CD4-positive, alpha-beta T cell (primary cell): ENCODE results near the gene OR1E1. TPM values are rescaled to one million over a fixed set of nuclear protein-coding genes. Genes with fewer than 3 reads are reported as not detected.

Experiments used
- total RNA-seq, 174 experiments: library from RNA in 2 of 174; stranded (reverse) in 2 of 174; gene quantifications; one replicate each; pipeline ENCODE4 v1.2.3 and lab custom pipeline; 2021 to 2026

Gene OR1E1
- total RNA-seq, 2 experiments from 2014 or later = not detected

Other genes with a start within 250 kb of the OR1E1 start
- not detected for gene OR1A2, start 200.9 kb downstream of the OR1E1 start, total RNA-seq
- not detected for gene OR1A1, start 190.7 kb downstream of the OR1E1 start, total RNA-seq
- under 1 TPM; 0.22 to 0.41 TPM for gene OR3A1, start 100.0 kb downstream of the OR1E1 start, total RNA-seq
- 1 to 10 TPM in 1 of 2 experiments, under 1 TPM in 1; 0.55 to 1.3 TPM for gene OR3A2, start 12.1 kb downstream of the OR1E1 start, total RNA-seq
- not detected for gene OR3A3, start 13.0 kb upstream of the OR1E1 start, total RNA-seq
- not detected for gene OR1E2, start 35.4 kb upstream of the OR1E1 start, total RNA-seq
- under 1 TPM; 0.80 to 0.92 TPM for gene SPATA22, start 73.4 kb upstream of the OR1E1 start, total RNA-seq
- not detected for gene ASPA, start 77.6 kb upstream of the OR1E1 start, total RNA-seq
- under 1 TPM; 0.25 to 0.56 TPM for gene TRPV3, start 159.4 kb upstream of the OR1E1 start, total RNA-seq
- 1 to 10 TPM; 2.3 to 2.8 TPM for gene TRPV1, start 211.0 kb upstream of the OR1E1 start, total RNA-seq
- 1 to 10 TPM; 3.4 TPM for gene SHPK, start 237.8 kb upstream of the OR1E1 start, total RNA-seq
- gene CTNS, start 238.3 kb upstream of the OR1E1 start, total RNA-seq = 1 to 10 TPM; 3.3 to 4.9 TPM